ENCODE measurements around the gene MDH1B. TPM values are rescaled to one million over a fixed set of nuclear protein-coding genes. Genes with fewer than 3 reads are reported as not detected.

The MDH1B gene
- total RNA-seq, 1 experiment from 2014 or later, result 1.3 TPM

DNA sequence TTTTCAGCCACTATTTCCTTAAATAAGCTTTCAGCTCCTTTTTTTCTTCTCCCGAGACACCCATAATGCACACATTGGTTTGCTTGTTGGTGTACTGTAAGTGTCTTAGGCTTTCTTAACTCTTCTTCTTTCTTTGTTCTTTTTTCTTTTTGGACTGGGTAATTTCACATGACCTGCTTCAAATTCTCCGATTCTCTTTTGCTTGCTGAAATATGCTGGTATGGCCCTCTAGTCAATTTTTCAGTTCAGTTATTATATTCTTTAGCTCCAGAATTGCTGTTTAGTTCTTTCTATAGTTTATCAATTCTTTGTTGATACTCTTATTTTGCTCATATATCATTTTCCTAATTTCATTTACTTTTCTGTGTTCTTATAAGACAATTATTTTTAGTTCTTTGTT is 15.5 kb upstream of the MDH1B start:
- Histone ChIP-seq H3K14ac (ENCODE audit: insufficient read depth, low read length) (no peak overlapping the region), H2AFZ (ENCODE audit: low read length) (no peak overlapping the region), H3K9ac (ENCODE audit: extremely low read depth, insufficient read length, low read length) (no peak overlapping the region), H4K91ac (ENCODE audit: insufficient read length, low read depth, low read length) (no peak overlapping the region), H3K27ac (ENCODE audit: insufficient read length, low read depth, low read length) (no peak overlapping the region), H2BK12ac (ENCODE audit: insufficient read length, low read depth, low read length) (no peak overlapping the region), H3K79me1 (ENCODE audit: insufficient read depth, low read depth, low read length, poor library complexity, severe bottlenecking) (peaks cover 2% of the 10 kb centered on the region), H3K18ac (ENCODE audit: insufficient read length, low read depth, low read length) (no peak overlapping the region), H4K8ac (replicated peaks; ENCODE audit: insufficient read length, low read depth, low read length) (no peak overlapping the region), H3K23me2 (ENCODE audit: insufficient read length, low read depth, low read length, poor library complexity, severe bottlenecking) (no peaks in the 10 kb centered on the region), H3K23ac (ENCODE audit: insufficient read length, low read depth, low read length) (no peak overlapping the region), H2BK20ac (ENCODE audit: low read depth, low read length, poor library complexity, severe bottlenecking) (no peak overlapping the region), H3T11ph (ENCODE audit: low read length) (no peak overlapping the region), H3K79me2 (ENCODE audit: insufficient read depth, low read length) (no peaks in the 10 kb centered on the region; the same call in 1 of the 2 replicates), H4K5ac (ENCODE audit: insufficient read length, low read depth, low read length) (no peak overlapping the region), H3K56ac (ENCODE audit: insufficient read length, low read depth, low read length) (no peak overlapping the region), H3K4me1 (ENCODE audit: insufficient read depth, low read length) (no peaks in the 10 kb centered on the region), H3K4ac (ENCODE audit: low read depth, low read length) (no peak overlapping the region), H3K27me3 (ENCODE audit: insufficient read depth, low read length) (no peaks in the 10 kb centered on the region), H4K20me1 (ENCODE audit: control insufficient read depth, insufficient read depth, insufficient read length) (no peaks in the 10 kb centered on the region), H2BK15ac (ENCODE audit: low read depth, low read length) (no peak overlapping the region), H2BK5ac (ENCODE audit: insufficient read length, low read length) (no peak overlapping the region), H3K4me2 (ENCODE audit: insufficient read depth, insufficient read length, low read length) (no peak overlapping the region), H2AK5ac (ENCODE audit: insufficient read length, low read length) (no peak overlapping the region), H2BK120ac (ENCODE audit: low read depth, low read length, poor library complexity, severe bottlenecking) (no peak overlapping the region), H3K9me3 (ENCODE audit: control insufficient read depth, low read depth, low read length) (no peaks in the 10 kb centered on the region)
- Mint-ChIP-seq H3K4me1 (peaks cover 0 to 3% of the 10 kb centered on the region in 2 experiments; a peak in 1 of 4 replicates), H3K9me3 (peaks cover 9 to 12% of the 10 kb centered on the region in 2 experiments; a peak in 4 of 5 replicates), H3K4me3 (no peak overlapping the region), H3K27ac (no peak overlapping the region), H3K27me3 (ENCODE audit: low read depth) (no peaks in the 10 kb centered on the region), H3K36me3 (ENCODE audit: insufficient read depth in 1 of 3, low read depth in 3 of 3) (peaks cover 50 to 68% (median 66%) of the 10 kb centered on the region in 3 experiments)
- TF ChIP-seq, protein P1, sequence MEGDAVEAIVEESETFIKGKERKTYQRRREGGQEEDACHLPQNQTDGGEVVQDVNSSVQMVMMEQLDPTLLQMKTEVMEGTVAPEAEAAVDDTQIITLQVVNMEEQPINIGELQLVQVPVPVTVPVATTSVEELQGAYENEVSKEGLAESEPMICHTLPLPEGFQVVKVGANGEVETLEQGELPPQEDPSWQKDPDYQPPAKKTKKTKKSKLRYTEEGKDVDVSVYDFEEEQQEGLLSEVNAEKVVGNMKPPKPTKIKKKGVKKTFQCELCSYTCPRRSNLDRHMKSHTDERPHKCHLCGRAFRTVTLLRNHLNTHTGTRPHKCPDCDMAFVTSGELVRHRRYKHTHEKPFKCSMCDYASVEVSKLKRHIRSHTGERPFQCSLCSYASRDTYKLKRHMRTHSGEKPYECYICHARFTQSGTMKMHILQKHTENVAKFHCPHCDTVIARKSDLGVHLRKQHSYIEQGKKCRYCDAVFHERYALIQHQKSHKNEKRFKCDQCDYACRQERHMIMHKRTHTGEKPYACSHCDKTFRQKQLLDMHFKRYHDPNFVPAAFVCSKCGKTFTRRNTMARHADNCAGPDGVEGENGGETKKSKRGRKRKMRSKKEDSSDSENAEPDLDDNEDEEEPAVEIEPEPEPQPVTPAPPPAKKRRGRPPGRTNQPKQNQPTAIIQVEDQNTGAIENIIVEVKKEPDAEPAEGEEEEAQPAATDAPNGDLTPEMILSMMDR (conservative IDR thresholded peaks at IDR 0.05), result no peak
- DNase-seq, result no peak
- no CpG with 5 or more reads among the region's 2 CpGs for WGBS (ENCODE audit: extremely low coverage, insufficient read length, low lambda C conversion rate)
